H1 (cell line): ENCODE measurements around the gene ZNF415.
"Not testable (repeated sequence)": the region's sequence is repeated elsewhere in the genome, so short reads cannot be mapped to it uniquely, and the experiment has no call there.

Source experiments
- ATF2 ChIP-seq: IDR thresholded peaks from 2 replicates; pipeline ENCODE4 v1.6.1; 2012; ENCODE audit warnings: low read length, inconsistent platforms
- CREB1 ChIP-seq: IDR thresholded peaks from 2 replicates; pipeline ENCODE4 v1.6.1; 2012; ENCODE audit warnings: inconsistent platforms
- CTCF ChIP-seq, 3 experiments: IDR thresholded peaks; 1 replicate in 2 of 3; 2 replicates in 1 of 3; pipeline versions ENCODE4 v1.5.1 to v1.6.1; 2011; ENCODE audit warnings: low read length in 3 of 3, mild to moderate bottlenecking in 3 of 3, inconsistent platforms in 2 of 3, low read depth in 1 of 3, moderate library complexity in 1 of 3; ENCODE audit not compliant: insufficient read depth in 1 of 3; ENCODE audit errors: control extremely low read depth in 1 of 3
- EZH2 ChIP-seq: fragments of 200-600 bp; sonication (generic); IDR thresholded peaks from 2 replicates; pipeline ENCODE4 v1.7.1; 2012; ENCODE audit warnings: low read depth, mild to moderate bottlenecking, moderate library complexity, low read length, inconsistent platforms; ENCODE audit not compliant: severe bottlenecking
- GTF2F1 ChIP-seq: IDR thresholded peaks from 2 replicates; pipeline ENCODE4 v1.6.1; 2012; ENCODE audit warnings: low read depth, low read length, improper control_type of control experiment, borderline replicate concordance
- JUND ChIP-seq: IDR thresholded peaks from 2 replicates; pipeline ENCODE4 v1.6.1; 2011; ENCODE audit warnings: mild to moderate bottlenecking, improper control_type of control experiment, low read length
- KDM1A ChIP-seq: fragments of 200-600, 300-600 bp; sonication (generic); IDR thresholded peaks from 2 replicates; pipeline ENCODE4 v1.7.1; 2016; ENCODE audit warnings: mild to moderate bottlenecking, low read length, borderline replicate concordance
- MAFK ChIP-seq: IDR thresholded peaks from 2 replicates; pipeline ENCODE4 v1.6.1; 2012; ENCODE audit warnings: low read depth, mild to moderate bottlenecking, improper control_type of control experiment, low read length
- MAX ChIP-seq: IDR thresholded peaks from 2 replicates; pipeline ENCODE4 v1.6.1; 2012; ENCODE audit warnings: inconsistent platforms
- POLR2A ChIP-seq, 2 experiments: IDR thresholded peaks; 1 replicate in 1 of 2; 2 replicates in 1 of 2; pipeline ENCODE4 v1.6.1; 2011; ENCODE audit warnings: low read depth in 2 of 2, low read length in 2 of 2, mild to moderate bottlenecking in 2 of 2; ENCODE audit errors: control extremely low read depth in 1 of 2
- SP1 ChIP-seq: IDR thresholded peaks from 2 replicates; pipeline ENCODE4 v1.6.1; 2011; ENCODE audit warnings: low read depth, low read length
- TAF1 ChIP-seq: IDR thresholded peaks from 2 replicates; pipeline ENCODE4 v1.6.1; 2011; ENCODE audit warnings: mild to moderate bottlenecking, low read depth, low read length

- TF ChIP-seq TAF1; CTCF (IDR thresholded peaks at IDR 0.05; ENCODE audit: control extremely low read depth in 1 of 3, insufficient read depth in 1 of 3, low read depth in 1 of 3, low read length in 3 of 3); GTF2F1; SP1; MAX; EZH2; ATF2; POLR2A (IDR thresholded peaks at IDR 0.05; ENCODE audit: control extremely low read depth in 1 of 2, low read depth in 2 of 2, low read length in 2 of 2); MAFK; KDM1A; CREB1; JUND: not testable (repeated sequence)
These were observed 5.8 kb downstream of the ZNF415 start for GRCh38 chr19:53126733-53127526.
